Chondrocyte (in vitro differentiated cells): ENCODE data around the gene LTBP1. TPM values are rescaled to one million over a fixed set of nuclear protein-coding genes. Genes with fewer than 3 reads are reported as not detected.

ENCODE experiments used
- DNase-seq: peaks from one replicate; pipeline ENCODE4 v3.0.0; 2021; ENCODE audit warnings: mixed read lengths, low spot score
- H3K27ac Mint-ChIP-seq: one replicate; pipeline ENCODE4 v1.8.0; 2021; ENCODE audit warnings: mild to moderate bottlenecking, moderate library complexity, mixed read lengths; ENCODE audit not compliant: unreplicated experiment
- H3K27me3 Mint-ChIP-seq: 2 replicates; pipeline ENCODE4 v1.8.0; 2021; ENCODE audit warnings: low read depth, mixed read lengths
- H3K36me3 Mint-ChIP-seq: 2 replicates; pipeline ENCODE4 v1.8.0; 2021; ENCODE audit warnings: low read depth, mixed read lengths
- H3K4me1 Mint-ChIP-seq: 2 replicates; pipeline ENCODE4 v1.8.0; 2021; ENCODE audit warnings: low read depth, mild to moderate bottlenecking, mixed read lengths
- H3K4me3 Mint-ChIP-seq: one replicate; pipeline ENCODE4 v1.8.0; 2021; ENCODE audit warnings: mild to moderate bottlenecking, moderate library complexity, mixed read lengths; ENCODE audit not compliant: unreplicated experiment
- H3K9me3 Mint-ChIP-seq: 2 replicates; pipeline ENCODE4 v1.8.0; 2021; ENCODE audit warnings: low read depth, mixed read lengths
- CTCF ChIP-seq: fragments of 200-600 bp; sonication (generic); IDR thresholded peaks from 2 replicates; pipeline ENCODE4 v1.5.0; 2021; ENCODE audit warnings: antibody characterized with exemption, mild to moderate bottlenecking, moderate library complexity
- total RNA-seq: library from RNA; stranded (reverse); gene quantifications from 3 replicates; pipeline ENCODE4 v1.2.1, GENCODE V29; 2021

The LTBP1 gene
- total RNA-seq, 1 donor from 2014 or later: 398 TPM

- TF ChIP-seq CTCF: no peak
- DNase-seq: no peak
- peaks cover 38% of the 10 kb centered on the region for H3K36me3 Mint-ChIP-seq
- H3K27ac Mint-ChIP-seq: no peak overlapping the region
- H3K4me1 Mint-ChIP-seq: peaks cover 38% of the 10 kb centered on the region
- peaks cover 6% of the 10 kb centered on the region for H3K9me3 Mint-ChIP-seq
- no peak overlapping the region for H3K4me3 Mint-ChIP-seq
- no peaks in the 10 kb centered on the region for H3K27me3 Mint-ChIP-seq
Observed at GRCh38 chr2:33391529-33392255, 444.9 kb downstream of the LTBP1 start.

GRCh38 chr2:33392366-33392765 lies 445.6 kb downstream of the LTBP1 start:
- Mint-ChIP-seq H3K27ac (no peak overlapping the region), H3K4me3 (no peak overlapping the region), H3K27me3 (no peaks in the 10 kb centered on the region), H3K4me1 (peaks cover 32% of the 10 kb centered on the region), H3K9me3 (peaks cover 6% of the 10 kb centered on the region), H3K36me3 (peaks cover 39% of the 10 kb centered on the region)
- TF ChIP-seq CTCF: no peak
- DNase-seq: no peak

- DNase-seq: no peak
- Mint-ChIP-seq H3K9me3 (peaks cover 6% of the 10 kb centered on the region), H3K4me3 (no peak overlapping the region), H3K27ac (no peak overlapping the region), H3K36me3 (peaks cover 36% of the 10 kb centered on the region), H3K27me3 (no peaks in the 10 kb centered on the region), H3K4me1 (peaks cover 19% of the 10 kb centered on the region)
- TF ChIP-seq CTCF: no peak
Observed at GRCh38 chr2:33395034-33395433, 448.3 kb downstream of the LTBP1 start.

GRCh38 chr2:33395655-33396249 lies 449.0 kb downstream of the LTBP1 start:
- DNase-seq: no peak
- peaks cover 6% of the 10 kb centered on the region for H3K9me3 Mint-ChIP-seq

GRCh38 chr2:33404321-33404720 lies 457.6 kb downstream of the LTBP1 start:
- no peak overlapping the region for H3K4me3 Mint-ChIP-seq
- peaks cover 5% of the 10 kb centered on the region for H3K36me3 Mint-ChIP-seq
- H3K9me3 Mint-ChIP-seq: peaks cover 10% of the 10 kb centered on the region
- H3K27me3 Mint-ChIP-seq: no peaks in the 10 kb centered on the region
- no peak for TF ChIP-seq CTCF
- DNase-seq: no peak
- H3K4me1 Mint-ChIP-seq: peaks cover 29% of the 10 kb centered on the region
- H3K27ac Mint-ChIP-seq: no peak overlapping the region

More at GRCh38 chr2:33395655-33396249, 449.0 kb downstream of the LTBP1 start:
- Mint-ChIP-seq H3K27me3 (no peaks in the 10 kb centered on the region), H3K27ac (no peak overlapping the region), H3K36me3 (peaks cover 34% of the 10 kb centered on the region), H3K4me3 (no peak overlapping the region), H3K4me1 (peaks cover 17% of the 10 kb centered on the region)
- peak; percentile 82 for TF ChIP-seq CTCF
